HG02943 (cell line): ENCODE data around the gene ABCG8.
"Not testable (repeated sequence)": the region's sequence is repeated elsewhere in the genome, so short reads cannot be mapped to it uniquely, and the experiment has no call there.

Experiments used
- ATAC-seq: cut with Tn5 transposase; IDR thresholded peaks from one replicate; pipeline ENCODE4 v1.9.1; 2021; ENCODE audit warnings: mild to moderate bottlenecking, low read depth, moderate library complexity; ENCODE audit not compliant: unreplicated experiment

The ABCG8 gene

DNA sequence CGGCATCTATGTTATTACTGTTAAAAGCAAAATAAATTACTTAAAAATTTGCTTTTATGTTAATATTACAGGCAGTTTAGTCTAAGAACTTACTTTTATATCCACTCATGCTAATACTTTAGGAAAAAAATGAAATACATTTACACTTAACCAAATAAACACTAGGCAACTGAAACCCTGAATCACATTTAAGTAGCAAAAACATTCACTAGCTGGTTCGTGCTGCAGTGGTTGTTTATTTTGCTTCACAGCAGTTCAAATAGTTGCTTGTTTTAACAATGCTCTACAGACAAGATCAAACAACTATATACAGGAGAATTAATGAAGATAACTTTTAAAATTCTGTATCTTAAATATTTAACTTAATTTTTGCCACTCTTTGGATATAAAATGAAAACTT lies 60.8 kb downstream of the ABCG8 start:
- ATAC-seq, result no peak

DNA sequence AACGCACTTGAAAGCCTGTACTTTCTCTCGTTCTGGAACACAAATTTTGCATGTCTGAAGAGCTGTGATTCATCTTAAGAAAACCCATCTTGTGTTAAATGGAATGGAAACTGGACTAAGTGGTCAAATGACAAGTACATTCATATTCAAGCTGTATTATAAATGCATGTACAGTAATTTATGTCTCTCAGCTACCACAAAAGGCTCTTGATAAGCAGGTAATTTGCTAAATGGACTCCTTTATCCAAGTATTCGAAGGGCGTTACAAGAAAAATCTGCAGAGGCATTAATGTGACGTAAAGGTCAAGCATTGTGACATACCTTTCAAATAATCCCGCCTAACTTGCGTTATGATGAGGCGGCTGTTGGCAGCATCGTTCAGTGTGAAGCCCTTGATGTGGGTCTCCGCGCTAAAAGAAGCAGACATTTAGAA lies 66.6 kb downstream of the ABCG8 start:
- ATAC-seq, result no peak

DNA sequence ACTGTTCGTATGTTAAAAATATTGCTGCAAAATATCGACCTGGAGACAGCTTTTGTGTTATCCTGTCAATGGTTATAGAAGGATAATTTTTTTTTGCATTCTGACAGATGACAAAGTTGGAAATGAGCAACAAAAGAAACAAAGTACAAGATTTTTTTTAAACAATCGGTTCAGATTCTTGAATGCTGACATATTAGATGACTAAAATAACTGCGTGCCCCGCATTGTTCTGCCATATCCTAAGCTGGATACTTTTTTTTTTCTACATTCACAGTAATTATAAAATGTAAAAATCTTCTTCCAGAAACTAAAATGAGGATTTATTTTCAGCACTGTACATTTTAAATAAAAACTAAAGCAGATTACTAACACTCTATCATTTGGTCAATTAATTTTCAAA lies 67.1 kb downstream of the ABCG8 start:
- ATAC-seq, result no peak

DNA sequence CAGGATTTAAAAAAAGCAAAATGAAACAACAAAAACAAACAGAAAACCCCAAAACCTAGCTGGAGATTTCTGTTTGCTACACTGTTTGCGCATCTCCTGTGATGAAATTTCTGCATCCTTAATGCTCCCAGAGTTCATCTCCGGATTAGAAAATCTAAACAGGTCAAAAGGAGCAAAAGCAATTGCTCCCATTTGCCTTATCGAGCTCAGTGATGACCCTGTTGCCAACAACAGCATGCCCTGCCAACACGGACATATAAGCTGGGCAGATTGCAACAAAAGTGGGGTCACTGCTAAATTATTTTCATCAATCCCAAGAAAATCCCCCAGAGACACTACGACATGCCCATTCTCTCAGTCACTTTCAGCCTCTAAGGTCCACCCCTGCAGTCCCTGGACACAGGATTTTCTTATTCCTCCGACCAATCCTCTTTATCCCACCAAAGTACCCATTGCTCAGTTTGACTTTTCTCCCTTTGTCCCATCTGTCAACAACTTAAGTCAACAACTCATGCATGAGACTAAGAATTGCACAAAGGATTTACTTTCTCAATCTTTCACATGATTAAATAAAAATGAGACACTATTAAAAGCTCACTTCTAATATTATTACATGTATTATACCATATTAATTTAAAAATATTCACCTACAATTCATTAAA lies 67.8 kb downstream of the ABCG8 start:
- ATAC-seq, result no peak

DNA sequence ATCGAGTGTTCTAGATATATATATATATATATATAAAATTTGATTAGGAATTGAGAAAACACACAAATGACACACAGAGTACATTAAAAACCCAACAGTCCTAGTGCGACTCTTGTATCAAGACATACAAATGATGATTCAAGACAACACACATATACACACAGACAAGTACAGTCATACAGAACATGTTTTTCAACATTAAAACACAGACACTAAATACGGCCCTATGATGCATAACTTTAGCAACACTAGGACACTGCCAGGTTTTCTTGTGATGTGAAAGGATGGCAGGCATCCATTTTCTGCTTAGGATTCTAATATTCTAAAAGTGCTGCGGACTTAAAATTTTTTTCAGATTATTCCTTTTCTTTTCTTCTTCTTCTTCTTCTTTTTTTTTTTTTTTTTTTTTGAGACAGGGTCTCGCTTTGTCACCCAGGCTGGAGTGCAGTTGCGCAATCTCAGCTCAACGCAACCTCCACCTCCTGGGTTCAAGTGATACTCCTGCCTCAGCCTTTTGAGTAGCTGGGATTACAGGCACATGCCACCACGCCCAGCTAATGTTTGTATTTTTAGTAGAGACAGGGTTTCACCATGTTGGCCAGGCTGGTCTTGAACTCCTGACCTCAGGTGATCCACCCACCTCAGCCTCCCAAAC lies 72.5 kb downstream of the ABCG8 start:
- not testable (repeated sequence) for ATAC-seq

DNA sequence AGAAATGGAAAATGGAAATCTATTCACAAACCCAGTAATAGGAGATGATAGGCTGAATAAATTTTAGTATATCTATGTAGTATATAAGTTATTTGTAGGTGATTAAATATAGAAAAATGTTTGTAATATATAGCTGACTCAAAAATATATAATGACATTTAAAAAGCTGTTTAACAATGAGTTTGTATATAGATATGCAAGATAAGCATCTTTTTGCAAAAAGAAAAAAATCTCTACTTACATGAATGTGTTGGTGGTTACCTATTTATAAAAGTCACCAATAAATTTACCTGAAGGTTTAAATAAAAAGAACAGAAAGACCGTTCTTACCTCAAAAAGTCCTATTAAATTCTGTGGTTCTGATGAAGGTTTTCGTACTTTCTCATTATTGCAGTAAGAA lies 85.7 kb downstream of the ABCG8 start:
- no peak for ATAC-seq

DNA sequence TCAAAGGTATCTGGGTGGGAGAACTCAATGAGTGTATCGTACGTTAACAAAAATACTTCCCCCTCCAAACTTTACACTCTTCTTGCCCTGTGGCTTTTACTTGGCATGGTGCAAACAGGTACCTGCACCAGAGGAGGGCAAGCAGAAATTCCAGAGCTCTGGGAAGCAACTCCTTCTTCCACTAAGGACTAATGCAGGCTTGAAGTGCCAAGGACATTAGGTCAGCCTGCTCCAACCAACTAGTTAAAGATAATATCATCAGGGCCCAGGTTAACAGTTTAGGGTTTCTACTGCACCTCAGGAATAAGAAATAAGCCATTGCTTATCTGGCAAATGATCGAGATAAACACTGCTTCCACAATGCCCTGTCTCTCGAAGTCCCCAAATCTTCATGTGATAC lies 86.7 kb downstream of the ABCG8 start:
- ATAC-seq, result no peak

DNA sequence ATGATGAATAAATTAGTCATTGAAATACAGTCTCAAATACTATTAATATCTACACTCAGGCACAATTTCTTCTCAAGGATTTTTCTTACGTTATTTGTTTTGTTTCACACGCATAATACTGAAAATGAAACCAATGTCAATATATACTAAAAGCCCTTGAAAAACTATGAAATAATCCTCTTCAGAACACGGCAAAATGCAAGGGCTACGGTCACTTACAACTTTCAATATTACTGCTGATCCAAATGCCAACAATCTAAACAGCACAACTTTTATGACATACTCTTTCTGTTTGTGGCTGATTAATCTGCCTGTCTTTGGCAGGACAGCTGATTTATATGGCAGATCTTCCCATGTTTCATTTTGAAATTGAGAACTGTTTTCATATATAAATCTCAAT lies 88.7 kb downstream of the ABCG8 start:
- ATAC-seq, result no peak

DNA sequence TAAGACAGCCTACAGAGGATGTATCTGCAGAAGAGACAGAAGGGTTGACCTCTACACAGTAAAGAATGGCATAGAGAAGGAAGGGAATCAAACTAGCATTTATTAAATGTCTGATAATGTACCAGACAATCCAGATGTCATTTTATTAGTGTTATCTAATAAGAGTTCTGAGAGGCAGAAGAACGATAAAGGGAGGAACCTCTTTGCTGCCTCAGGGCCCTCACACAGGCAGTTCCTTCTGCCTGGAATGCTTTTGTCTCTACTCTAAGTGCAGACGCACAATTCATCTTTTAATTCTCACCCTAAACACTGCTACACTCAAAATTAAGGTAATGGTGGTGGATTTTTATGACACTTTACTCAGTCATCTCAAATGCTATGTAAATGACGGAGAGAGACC lies 92.5 kb downstream of the ABCG8 start:
- no peak for ATAC-seq
